Measurements from ENCODE around the gene PACRGL.

The PACRGL gene

GRCh38 chr4:20682853-20683252 is 17.4 kb upstream of the PACRGL start:
- Histone ChIP-seq H3K4me3 (ENCODE audit: low read length) (no peak overlapping the region), H3K4me2 (ENCODE audit: low read depth, low read length) (no peak overlapping the region), H3K4me1 (ENCODE audit: low read length) (no peaks in the 10 kb centered on the region), H2AFZ (ENCODE audit: low read length) (no peak overlapping the region), H3K27ac (ENCODE audit: low read length) (no peak overlapping the region), H3K9me2 (replicated peaks; ENCODE audit: insufficient read depth, low read length) (no peaks in the 10 kb centered on the region), H3K9ac (ENCODE audit: low read length) (no peak overlapping the region), H3K9me3 (replicated peaks; ENCODE audit: insufficient read depth, low read length) (no peaks in the 10 kb centered on the region), H3K36me3 (replicated peaks; ENCODE audit: insufficient read depth, low read length) (no peaks in the 10 kb centered on the region), H3K79me2 (ENCODE audit: low read length) (no peaks in the 10 kb centered on the region), H3K27me3 (replicated peaks; ENCODE audit: insufficient read depth, low read length) (no peaks in the 10 kb centered on the region), H3F3A (ENCODE audit: insufficient read depth, low read length) (no peaks in the 10 kb centered on the region), H4K20me1 (ENCODE audit: insufficient read depth, low read length) (no peaks in the 10 kb centered on the region)
- no peak for TF ChIP-seq EZH2phosphoT487 (IDR thresholded peaks at IDR 0.05; ENCODE audit: low read length)
- TF ChIP-seq, protein P1, sequence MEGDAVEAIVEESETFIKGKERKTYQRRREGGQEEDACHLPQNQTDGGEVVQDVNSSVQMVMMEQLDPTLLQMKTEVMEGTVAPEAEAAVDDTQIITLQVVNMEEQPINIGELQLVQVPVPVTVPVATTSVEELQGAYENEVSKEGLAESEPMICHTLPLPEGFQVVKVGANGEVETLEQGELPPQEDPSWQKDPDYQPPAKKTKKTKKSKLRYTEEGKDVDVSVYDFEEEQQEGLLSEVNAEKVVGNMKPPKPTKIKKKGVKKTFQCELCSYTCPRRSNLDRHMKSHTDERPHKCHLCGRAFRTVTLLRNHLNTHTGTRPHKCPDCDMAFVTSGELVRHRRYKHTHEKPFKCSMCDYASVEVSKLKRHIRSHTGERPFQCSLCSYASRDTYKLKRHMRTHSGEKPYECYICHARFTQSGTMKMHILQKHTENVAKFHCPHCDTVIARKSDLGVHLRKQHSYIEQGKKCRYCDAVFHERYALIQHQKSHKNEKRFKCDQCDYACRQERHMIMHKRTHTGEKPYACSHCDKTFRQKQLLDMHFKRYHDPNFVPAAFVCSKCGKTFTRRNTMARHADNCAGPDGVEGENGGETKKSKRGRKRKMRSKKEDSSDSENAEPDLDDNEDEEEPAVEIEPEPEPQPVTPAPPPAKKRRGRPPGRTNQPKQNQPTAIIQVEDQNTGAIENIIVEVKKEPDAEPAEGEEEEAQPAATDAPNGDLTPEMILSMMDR (IDR thresholded peaks at IDR 0.05; ENCODE audit: low read length), result no peak
- no peak for TF ChIP-seq EZH2 (optimal IDR thresholded peaks at IDR 0.05; ENCODE audit: low read depth, low read length)
- DNase-seq, result no peak

DNA sequence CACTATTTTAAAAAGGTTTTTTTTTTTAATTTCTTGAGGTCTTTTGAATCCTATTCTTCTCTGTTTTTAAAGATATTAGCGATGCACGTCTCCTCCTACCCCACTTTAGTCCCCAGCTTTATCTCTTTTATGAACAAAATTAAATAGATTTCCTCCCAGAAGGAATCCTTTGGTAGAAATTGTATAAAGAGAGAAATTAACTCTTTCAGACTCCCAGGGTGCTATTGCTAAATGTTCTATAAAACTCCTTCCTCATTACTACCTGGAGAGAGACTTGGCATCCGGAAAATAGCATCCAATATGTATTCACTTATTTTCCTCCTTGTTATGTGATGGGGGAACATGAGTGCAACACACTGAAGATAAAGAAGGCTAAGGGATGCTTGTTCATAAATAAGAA is 16.5 kb upstream of the PACRGL start:
- Histone ChIP-seq H3K4me2 (ENCODE audit: low read depth, low read length) (no peak overlapping the region), H3K9me2 (replicated peaks; ENCODE audit: insufficient read depth, low read length) (no peaks in the 10 kb centered on the region), H3K4me3 (ENCODE audit: low read length) (no peak overlapping the region), H3K27ac (ENCODE audit: low read length) (no peak overlapping the region), H2AFZ (ENCODE audit: low read length) (no peak overlapping the region), H3K79me2 (ENCODE audit: low read length) (no peaks in the 10 kb centered on the region), H3K9me3 (replicated peaks; ENCODE audit: insufficient read depth, low read length) (no peaks in the 10 kb centered on the region), H3F3A (ENCODE audit: insufficient read depth, low read length) (no peaks in the 10 kb centered on the region), H3K27me3 (replicated peaks; ENCODE audit: insufficient read depth, low read length) (no peaks in the 10 kb centered on the region), H3K9ac (ENCODE audit: low read length) (no peak overlapping the region), H4K20me1 (ENCODE audit: insufficient read depth, low read length) (no peaks in the 10 kb centered on the region), H3K4me1 (ENCODE audit: low read length) (no peaks in the 10 kb centered on the region), H3K36me3 (replicated peaks; ENCODE audit: insufficient read depth, low read length) (no peaks in the 10 kb centered on the region)
- TF ChIP-seq, protein P1 (IDR thresholded peaks at IDR 0.05; ENCODE audit: low read length), result no peak
- no peak for TF ChIP-seq EZH2phosphoT487 (IDR thresholded peaks at IDR 0.05; ENCODE audit: low read length)
- no peak for TF ChIP-seq EZH2 (optimal IDR thresholded peaks at IDR 0.05; ENCODE audit: low read depth, low read length)
- DNase-seq, result no peak

- DNase-seq, result peak; percentile 27
- no peak overlapping the region for H3K4me3 ChIP-seq (ENCODE audit: low read length)
- no peak overlapping the region for H2AFZ ChIP-seq (ENCODE audit: low read length)
- no peaks in the 10 kb centered on the region for H3K9me3 ChIP-seq (replicated peaks; ENCODE audit: insufficient read depth, low read length)
- H3K79me2 ChIP-seq (ENCODE audit: low read length), result no peaks in the 10 kb centered on the region
- no peaks in the 10 kb centered on the region for H3K27me3 ChIP-seq (replicated peaks; ENCODE audit: insufficient read depth, low read length)
- no peaks in the 10 kb centered on the region for H3K4me1 ChIP-seq (ENCODE audit: low read length)
- no peak overlapping the region for H3K27ac ChIP-seq (ENCODE audit: low read length)
- H3K4me2 ChIP-seq (ENCODE audit: low read depth, low read length), result no peak overlapping the region
- no peaks in the 10 kb centered on the region for H4K20me1 ChIP-seq (ENCODE audit: insufficient read depth, low read length)
- no peak for TF ChIP-seq EZH2phosphoT487 (IDR thresholded peaks at IDR 0.05; ENCODE audit: low read length)
- TF ChIP-seq, protein P1 (IDR thresholded peaks at IDR 0.05; ENCODE audit: low read length), result peak; percentile 49
- H3F3A ChIP-seq (ENCODE audit: insufficient read depth, low read length), result no peaks in the 10 kb centered on the region
- H3K9me2 ChIP-seq (replicated peaks; ENCODE audit: insufficient read depth, low read length), result no peaks in the 10 kb centered on the region
- no peaks in the 10 kb centered on the region for H3K36me3 ChIP-seq (replicated peaks; ENCODE audit: insufficient read depth, low read length)
- H3K9ac ChIP-seq (ENCODE audit: low read length), result no peak overlapping the region
Observed at GRCh38 chr4:20684852-20685763, 15.2 kb upstream of the PACRGL start.
